ENCODE data around the gene PEX19. TPM values are rescaled to one million over a fixed set of nuclear protein-coding genes. Genes with fewer than 3 reads are reported as not detected.

PEX19 gene
- polyA plus RNA-seq, 2 of the 4 experiments (the other 2 are of a cell fraction) = 25.1 to 56.7 TPM

- Histone ChIP-seq H3K27ac (no peak overlapping the region), H3K4me1 (no peaks in the 10 kb centered on the region), H3K4me2 (no peak overlapping the region), H3K4me3 (no peak overlapping the region), H3K9me3 (no peaks in the 10 kb centered on the region)
- CTCF ChIA-PET = interaction anchor here (0.7 to 9.4 kb wide), 4 partner anchors 16 to 261 kb away, joined by 3 to 83 read pairs (median 3); no protein-coding TSS in a partner anchor
- WGBS (ENCODE audit: missing lambda C conversion rate) = 88% methylated on average over 13 of the region's 13 CpGs
- no peak for TF ChIP-seq FOSL2 (IDR thresholded peaks at IDR 0.05)
- TF ChIP-seq FOSL2 (CRISPR knock-in tag; IDR thresholded peaks at IDR 0.05) = no peak
- no peak for TF ChIP-seq CHD2 (IDR thresholded peaks at IDR 0.05; ENCODE audit: low read length, partially characterized antibody)
- TF ChIP-seq HMGXB4 (CRISPR knock-in tag; IDR thresholded peaks at IDR 0.05; ENCODE audit: borderline replicate concordance) = no peak
- TF ChIP-seq POLR2A (IDR thresholded peaks at IDR 0.05; ENCODE audit: low read length) = no peak
- no peak for TF ChIP-seq RNF2 (IDR thresholded peaks at IDR 0.05; ENCODE audit: borderline replicate concordance, low read depth)
- no peak for TF ChIP-seq HDAC2 (IDR thresholded peaks at IDR 0.05)
- TF ChIP-seq TP53 (CRISPR knock-in tag; IDR thresholded peaks at IDR 0.05) = no peak
- TF ChIP-seq HOXB5 (CRISPR knock-in tag; IDR thresholded peaks at IDR 0.05) = no peak
- no peak for TF ChIP-seq PBX3 (IDR thresholded peaks at IDR 0.05)
- no peak for TF ChIP-seq E2F6 (IDR thresholded peaks at IDR 0.05; ENCODE audit: borderline replicate concordance, low read depth)
- TF ChIP-seq CBX8 (IDR thresholded peaks at IDR 0.05) = no peak
- TF ChIP-seq NR3C1 (IDR thresholded peaks at IDR 0.05) = no peak
- TF ChIP-seq HES2 (IDR thresholded peaks at IDR 0.05) = no peak
- TF ChIP-seq CEBPB (IDR thresholded peaks at IDR 0.05) = no peak
- no peak for TF ChIP-seq GATA3 (IDR thresholded peaks at IDR 0.05; ENCODE audit: borderline replicate concordance)
- no peak for TF ChIP-seq FOXS1 (CRISPR knock-in tag; IDR thresholded peaks at IDR 0.05)
- POLR2A ChIA-PET = no interaction called here
- no peak for FAIRE-seq
- DNase-seq (ENCODE audit: low read depth in 1 of 2, low spot score in 1 of 2) = no peak
- ATAC-seq = no peak
Measured at GRCh38 chr1:160307118-160307791, 22.3 kb upstream of the PEX19 start.

- no peak for FAIRE-seq
- no peak for ATAC-seq
- no peaks in the 10 kb centered on the region for H3K9me3 ChIP-seq
- CTCF ChIA-PET = interaction anchor here (0.6 to 9.4 kb wide), 2 partner anchors 9 to 107 kb away, joined by 3 to 83 read pairs; no protein-coding TSS in a partner anchor
- H3K4me2 ChIP-seq = no peak overlapping the region
- no peak for TF ChIP-seq PHF8 (IDR thresholded peaks at IDR 0.05; ENCODE audit: borderline replicate concordance, low read depth)
- TF ChIP-seq ZC3H11A (IDR thresholded peaks at IDR 0.05) = peak; percentile 91
- POLR2A ChIA-PET = no interaction called here
- DNase-seq (ENCODE audit: low read depth in 1 of 2, low spot score in 1 of 2) = no peak
- H3K27ac ChIP-seq = no peak overlapping the region
- no peak overlapping the region for H3K4me3 ChIP-seq
- H3K4me1 ChIP-seq = no peaks in the 10 kb centered on the region
- 93% methylated on average over 7 of the region's 7 CpGs for WGBS (ENCODE audit: missing lambda C conversion rate)
Measured at GRCh38 chr1:160300173-160300572, 15.2 kb upstream of the PEX19 start.

GRCh38 chr1:160296036-160296435, 11.1 kb upstream of the PEX19 start:
- no peak for FAIRE-seq
- Histone ChIP-seq H3K27ac (no peak overlapping the region), H3K4me2 (no peak overlapping the region), H3K4me3 (no peak overlapping the region), H3K9me3 (no peaks in the 10 kb centered on the region), H3K4me1 (no peaks in the 10 kb centered on the region)
- TF ChIP-seq BHLHE40 (IDR thresholded peaks at IDR 0.05; ENCODE audit: low read depth, low read length) = no peak
- TF ChIP-seq MYC (IDR thresholded peaks at IDR 0.05; ENCODE audit: borderline replicate concordance, low read length) = no peak
- TF ChIP-seq RCOR1 (IDR thresholded peaks at IDR 0.05; ENCODE audit: low read depth, low read length) = no peak
- no peak for DNase-seq (ENCODE audit: low read depth in 1 of 2, low spot score in 1 of 2)
- no peak for ATAC-seq
- POLR2A ChIA-PET = no interaction called here
- 96% methylated on average over 1 of the region's 1 CpG for WGBS (ENCODE audit: missing lambda C conversion rate)
- CTCF ChIA-PET = interaction anchor here (0.7 to 1.1 kb wide), 3 partner anchors 44 to 210 kb away, joined by 3 read pairs; no protein-coding TSS in a partner anchor
